SK-N-SH (cell line): ENCODE results near the gene NELFB. TPM values are rescaled to one million over a fixed set of nuclear protein-coding genes. Genes with fewer than 3 reads are reported as not detected.

Experiments used
- CTCF ChIA-PET: fragments of 300-600, 350-600 bp; formaldehyde crosslinking; extraction: SDS; loops from one replicate; lab custom pipeline; 2021; lab: Yijun Ruan, JAX
- POLR2A ChIA-PET: fragments of 350-600 bp; sonication (Branson Sonifier 250); formaldehyde crosslinking; extraction: SDS; loops from one replicate; lab custom pipeline; 2020; ENCODE audit warnings: antibody characterized with exemption, inconsistent platforms; lab: Yijun Ruan, JAX
- DNase-seq: peaks from one replicate; pipeline ENCODE4 v3.0.0; 2012
- H2AFZ ChIP-seq: fragments of 200-600 bp; sonication (generic); 2 replicates; pipeline ENCODE4 v1.8.1; 2016; ENCODE audit warnings: antibody characterized with exemption, mild to moderate bottlenecking, low read depth
- H3F3A ChIP-seq: fragments of 200-600 bp; sonication (generic); replicated peaks from 2 replicates; pipeline ENCODE3; 2016; ENCODE audit warnings: antibody characterized with exemption, mild to moderate bottlenecking; ENCODE audit not compliant: insufficient read depth
- H3K27ac ChIP-seq, 2 experiments: fragments of 200-500 bp in 1 of 2; fragments of 200-600 bp in 1 of 2; sonication (Bioruptor generic) in 1 of 2; sonication (generic), shearing (Covaris generic) in 1 of 2; 2 replicates each; pipeline versions ENCODE4 v1.5.1 to v1.6.1; 2014 to 2016; ENCODE audit warnings: low read depth in 2 of 2, inconsistent platforms in 1 of 2, low read length in 1 of 2, mild to moderate bottlenecking in 1 of 2, mixed read lengths in 1 of 2
- H3K27me3 ChIP-seq: fragments of 200-600 bp; sonication (generic), shearing (Covaris generic); 2 replicates; pipeline ENCODE4 v1.6.1; 2016; ENCODE audit warnings: mixed run types; ENCODE audit not compliant: insufficient read depth
- H3K36me3 ChIP-seq, 2 experiments: fragments of 200-500 bp in 1 of 2; fragments of 200-600 bp in 1 of 2; sonication (Bioruptor generic) in 1 of 2; sonication (generic) in 1 of 2; replicated peaks in 1 of 2; 2 replicates each; pipeline versions ENCODE3 to v1.5.1; 2014 to 2016; ENCODE audit warnings: low read length in 1 of 2, mild to moderate bottlenecking in 1 of 2; ENCODE audit not compliant: insufficient read depth in 2 of 2, control insufficient read depth in 1 of 2
- H3K4me1 ChIP-seq, 2 experiments: fragments of 200-500 bp in 1 of 2; fragments of 200-600 bp in 1 of 2; sonication (Bioruptor generic) in 1 of 2; sonication (generic), shearing (Covaris generic) in 1 of 2; 2 replicates each; pipeline versions ENCODE4 v1.5.1 to v1.6.1; 2014 to 2016; ENCODE audit warnings: low read depth in 1 of 2, low read length in 1 of 2, mixed run types in 1 of 2; ENCODE audit not compliant: insufficient read depth in 2 of 2, control insufficient read depth in 1 of 2
- H3K4me2 ChIP-seq: fragments of 200-600 bp; sonication (generic), shearing (Covaris generic); 2 replicates; pipeline ENCODE4 v1.6.1; 2017; ENCODE audit warnings: mixed run types
- H3K4me3 ChIP-seq, 2 experiments: fragments of 200-500 bp in 1 of 2; fragments of 200-600 bp in 1 of 2; sonication (Bioruptor generic) in 1 of 2; sonication (generic), shearing (Covaris generic) in 1 of 2; 2 replicates each; pipeline versions ENCODE4 v1.5.1 to v1.8.1; 2014 to 2016; ENCODE audit warnings: low read depth in 2 of 2, inconsistent platforms in 1 of 2, low read length in 1 of 2, mild to moderate bottlenecking in 1 of 2, mixed read lengths in 1 of 2, moderate library complexity in 1 of 2
- H3K79me2 ChIP-seq: fragments of 200-600 bp; sonication (generic); 2 replicates; pipeline ENCODE4 v1.8.1; 2017; ENCODE audit warnings: mild to moderate bottlenecking; ENCODE audit not compliant: insufficient read depth
- H3K9ac ChIP-seq: fragments of 200-600 bp; sonication (generic); 2 replicates; pipeline ENCODE4 v1.6.1; 2017; ENCODE audit warnings: mixed run types
- H3K9me2 ChIP-seq: fragments of 200-600 bp; sonication (generic); 2 replicates; pipeline ENCODE4 v1.6.1; 2017; ENCODE audit warnings: mixed run types
- H3K9me3 ChIP-seq: fragments of 200-600 bp; sonication (generic); 2 replicates; pipeline ENCODE4 v1.6.1; 2017; ENCODE audit warnings: mixed run types, mild to moderate bottlenecking, moderate library complexity
- H4K20me1 ChIP-seq: fragments of 200-600 bp; sonication (generic); 2 replicates; pipeline ENCODE4 v1.6.1; 2017; ENCODE audit warnings: mild to moderate bottlenecking, mixed run types; ENCODE audit not compliant: insufficient read depth
- CTCF ChIP-seq: fragments of 200-600 bp; sonication (generic); IDR thresholded peaks from 2 replicates; pipeline ENCODE4 v1.6.1; 2017; ENCODE audit warnings: antibody characterized with exemption, mild to moderate bottlenecking, moderate library complexity
- ELF1 ChIP-seq: IDR thresholded peaks from 2 replicates; pipeline ENCODE4 v1.4.0; 2012
- EP300 ChIP-seq, 2 experiments: IDR thresholded peaks; 2 replicates each; pipeline versions ENCODE4 v1.4.0 to v1.6.1; 2012; ENCODE audit warnings: borderline replicate concordance in 1 of 2, low read depth in 1 of 2, low read length in 1 of 2
- EZH2phosphoT487 ChIP-seq: fragments of 200-600 bp; sonication (generic); IDR thresholded peaks from 2 replicates; pipeline ENCODE4 v1.6.1; 2017; ENCODE audit warnings: low read depth, mixed run types, mild to moderate bottlenecking, antibody characterized with exemption, moderate library complexity, borderline replicate concordance
- FOSL2 ChIP-seq: IDR thresholded peaks from 2 replicates; pipeline ENCODE4 v1.4.0; 2012; ENCODE audit warnings: low read depth, mild to moderate bottlenecking, moderate library complexity, borderline replicate concordance
- FOXJ3 ChIP-seq: sonication (generic); formaldehyde crosslinking; IDR thresholded peaks from 2 replicates; pipeline ENCODE4 v1.5.1; 2020; ENCODE audit warnings: mild to moderate bottlenecking, missing genetic modification reagents
- JUND ChIP-seq: IDR thresholded peaks from 2 replicates; pipeline ENCODE4 v1.4.0; 2012
- MEF2A ChIP-seq: IDR thresholded peaks from 2 replicates; pipeline ENCODE4 v1.4.0; 2012; ENCODE audit warnings: low read depth, borderline replicate concordance
- POLR2AphosphoS5 ChIP-seq: IDR thresholded peaks from 2 replicates; pipeline ENCODE4 v1.6.1; 2012; ENCODE audit warnings: low read depth, low read length
- RCOR1 ChIP-seq: fragments of 150-350 bp; IDR thresholded peaks from 2 replicates; pipeline ENCODE4 v1.6.1; 2017; ENCODE audit warnings: antibody characterized with exemption, low read length
- REST ChIP-seq: IDR thresholded peaks from 2 replicates; pipeline ENCODE4 v1.6.1; 2012; ENCODE audit warnings: mild to moderate bottlenecking, low read depth, low read length, moderate library complexity
- RFX5 ChIP-seq: IDR thresholded peaks from 2 replicates; pipeline ENCODE4 v1.6.1; 2012; ENCODE audit warnings: mild to moderate bottlenecking, improper control_type of control experiment, low read length
- RXRA ChIP-seq: IDR thresholded peaks from 2 replicates; pipeline ENCODE4 v1.4.0; 2012; ENCODE audit warnings: low read depth, mild to moderate bottlenecking, borderline replicate concordance
- SIN3A ChIP-seq: IDR thresholded peaks from 2 replicates; pipeline ENCODE4 v1.6.1; 2012; ENCODE audit warnings: low read depth, mild to moderate bottlenecking, low read length, moderate library complexity, borderline replicate concordance
- SMC3 ChIP-seq: IDR thresholded peaks from 2 replicates; pipeline ENCODE4 v1.6.1; 2012; ENCODE audit warnings: low read depth, low read length, improper control_type of control experiment
- TCF12 ChIP-seq: IDR thresholded peaks from 2 replicates; pipeline ENCODE4 v1.4.0; 2012
- USF1 ChIP-seq: IDR thresholded peaks from 2 replicates; pipeline ENCODE4 v1.4.0; 2012; ENCODE audit warnings: low read depth, borderline replicate concordance
- ZBTB33 ChIP-seq: IDR thresholded peaks from 2 replicates; pipeline ENCODE4 v1.4.0; 2012; ENCODE audit warnings: low read depth, borderline replicate concordance
- WGBS: methylation state at CpG from one replicate; pipeline ENCODE4 v1.1.6; 2017; ENCODE audit warnings: low lambda C conversion rate; 5-methylcytosine and 5-hydroxymethylcytosine counted together
- polyA plus RNA-seq, 3 experiments: library from polyadenylated mRNA; depleted of rRNA; stranded (reverse); fragments of >200 nt; gene quantifications; 2 replicates each; pipeline ENCODE4 v1.2.3, GENCODE V29; 2012
- TF ChIP-seq, protein P1 (sequence below): fragments of 150-350 bp; IDR thresholded peaks from 2 replicates; pipeline ENCODE4 v1.6.1; 2017; ENCODE audit warnings: antibody characterized with exemption, low read length, low read depth, borderline replicate concordance
- TF ChIP-seq, protein P2 (sequence below): fragments of 150-350 bp; IDR thresholded peaks from 2 replicates; pipeline ENCODE4 v1.6.1; 2016; ENCODE audit warnings: mild to moderate bottlenecking, low read depth, low read length

The NELFB gene
- polyA plus RNA-seq, 1 of the 3 experiments (the other 2 are of a cell fraction), result 62.7 TPM

DNA sequence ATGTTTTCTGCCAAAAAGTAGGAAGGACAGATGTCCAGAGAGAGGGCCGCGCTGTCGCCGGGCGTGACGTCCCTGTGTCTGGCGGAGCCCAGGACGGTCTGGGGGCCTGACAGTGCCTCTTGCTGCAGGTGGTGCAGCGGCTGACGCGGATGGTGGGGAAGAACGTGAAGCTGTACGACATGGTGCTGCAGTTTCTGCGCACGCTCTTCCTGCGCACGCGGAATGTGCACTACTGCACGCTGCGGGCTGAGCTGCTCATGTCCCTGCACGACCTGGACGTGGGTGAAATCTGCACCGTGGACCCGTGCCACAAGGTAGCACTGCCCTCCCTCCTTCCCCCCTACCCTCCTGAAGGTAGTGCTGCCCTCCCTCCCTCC, 7.8 kb downstream of the NELFB start:
- no peak for TF ChIP-seq TCF12
- TF ChIP-seq RCOR1, result no peak
- no peak for TF ChIP-seq JUND
- TF ChIP-seq FOSL2, result no peak
- TF ChIP-seq SIN3A, result no peak
- TF ChIP-seq POLR2AphosphoS5, result no peak
- no peak for TF ChIP-seq EP300 (IDR thresholded peaks at IDR 0.05; ENCODE audit: borderline replicate concordance in 1 of 2, low read depth in 1 of 2, low read length in 1 of 2)
- TF ChIP-seq, protein P1, sequence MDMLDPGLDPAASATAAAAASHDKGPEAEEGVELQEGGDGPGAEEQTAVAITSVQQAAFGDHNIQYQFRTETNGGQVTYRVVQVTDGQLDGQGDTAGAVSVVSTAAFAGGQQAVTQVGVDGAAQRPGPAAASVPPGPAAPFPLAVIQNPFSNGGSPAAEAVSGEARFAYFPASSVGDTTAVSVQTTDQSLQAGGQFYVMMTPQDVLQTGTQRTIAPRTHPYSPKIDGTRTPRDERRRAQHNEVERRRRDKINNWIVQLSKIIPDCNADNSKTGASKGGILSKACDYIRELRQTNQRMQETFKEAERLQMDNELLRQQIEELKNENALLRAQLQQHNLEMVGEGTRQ, result no peak
- TF ChIP-seq RXRA, result no peak
- no peak for TF ChIP-seq CTCF
- TF ChIP-seq ELF1, result no peak
- TF ChIP-seq FOXJ3 (CRISPR knock-in tag), result no peak
- no peak for TF ChIP-seq EZH2phosphoT487
- no peak for TF ChIP-seq ZBTB33
- TF ChIP-seq REST, result no peak
- TF ChIP-seq RFX5, result no peak
- TF ChIP-seq, protein P2, sequence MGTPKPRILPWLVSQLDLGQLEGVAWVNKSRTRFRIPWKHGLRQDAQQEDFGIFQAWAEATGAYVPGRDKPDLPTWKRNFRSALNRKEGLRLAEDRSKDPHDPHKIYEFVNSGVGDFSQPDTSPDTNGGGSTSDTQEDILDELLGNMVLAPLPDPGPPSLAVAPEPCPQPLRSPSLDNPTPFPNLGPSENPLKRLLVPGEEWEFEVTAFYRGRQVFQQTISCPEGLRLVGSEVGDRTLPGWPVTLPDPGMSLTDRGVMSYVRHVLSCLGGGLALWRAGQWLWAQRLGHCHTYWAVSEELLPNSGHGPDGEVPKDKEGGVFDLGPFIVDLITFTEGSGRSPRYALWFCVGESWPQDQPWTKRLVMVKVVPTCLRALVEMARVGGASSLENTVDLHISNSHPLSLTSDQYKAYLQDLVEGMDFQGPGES, result no peak
- TF ChIP-seq MEF2A, result no peak
- TF ChIP-seq USF1, result no peak
- no peak for TF ChIP-seq SMC3
- ChIA-PET CTCF (interaction anchor here (0.8 to 3.1 kb wide), 3 partner anchors 11 to 25 kb away, joined by 3 to 26 read pairs (median 18); partner anchors contain the start of gene TUBB4B), POLR2A (interaction anchor here (1.6 kb wide), 1 partner anchor 10 kb away, joined by 8 read pairs; no protein-coding TSS in a partner anchor)
- peaks cover 3% of the 10 kb centered on the region for H3F3A ChIP-seq
- no peaks in the 10 kb centered on the region for H4K20me1 ChIP-seq
- H3K9me3 ChIP-seq, result no peaks in the 10 kb centered on the region
- DNase-seq, result no peak
- H3K4me1 ChIP-seq, result no peaks in the 10 kb centered on the region
- H3K27me3 ChIP-seq, result no peaks in the 10 kb centered on the region
- no peak overlapping the region for H3K27ac ChIP-seq
- H3K9me2 ChIP-seq, result no peaks in the 10 kb centered on the region
- H3K36me3 ChIP-seq, result peaks cover 19 to 32% of the 10 kb centered on the region in 2 experiments
- H3K4me2 ChIP-seq, result no peak overlapping the region
- H3K4me3 ChIP-seq, result no peak overlapping the region
- H3K9ac ChIP-seq, result no peak overlapping the region
- WGBS, result 93% methylated on average over 24 of the region's 24 CpGs
- no peak overlapping the region for H2AFZ ChIP-seq
- peaks cover 22% of the 10 kb centered on the region for H3K79me2 ChIP-seq
